HG02884 (cell line): ENCODE data around the gene NOS1AP.

Experiments used
- ATAC-seq: cut with Tn5 transposase; IDR thresholded peaks from one replicate; pipeline ENCODE4 v1.9.1; 2021; ENCODE audit warnings: mild to moderate bottlenecking, moderate library complexity; ENCODE audit not compliant: unreplicated experiment

NOS1AP gene

DNA sequence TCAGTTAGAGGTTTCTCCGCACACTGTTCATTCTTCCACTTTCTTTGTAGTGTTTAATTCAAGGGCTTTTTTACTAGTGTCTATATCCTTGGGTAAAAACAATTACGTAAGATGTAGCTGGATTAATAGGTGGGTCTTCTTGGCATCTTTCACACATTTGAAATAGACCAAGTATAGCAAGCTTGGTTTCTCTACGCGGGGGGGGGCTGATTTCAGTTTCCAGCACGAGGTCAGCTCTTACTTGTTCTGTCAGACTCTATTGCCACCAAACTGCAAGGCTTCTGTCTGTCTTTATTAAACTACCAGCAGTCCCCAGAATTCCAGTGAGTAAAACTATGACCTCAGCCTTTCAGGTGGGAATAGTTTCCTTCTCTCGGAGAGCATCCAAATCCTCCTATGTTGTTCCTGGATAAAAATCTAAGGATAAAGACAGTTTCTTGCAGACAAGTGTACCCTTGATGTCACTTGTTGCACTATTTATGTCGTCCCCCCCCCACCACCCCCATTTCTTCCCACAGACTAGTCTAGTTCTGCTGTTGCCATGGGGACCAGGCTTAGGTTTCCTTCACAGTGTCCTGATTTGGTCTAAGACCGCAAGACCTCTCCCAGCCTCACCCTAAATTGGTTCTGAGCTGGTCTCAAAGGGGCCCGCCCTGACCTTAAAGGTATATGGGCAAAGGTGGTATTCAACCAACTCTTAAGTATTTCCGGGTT, 290.2 kb downstream of the NOS1AP start:
- no peak for ATAC-seq

DNA sequence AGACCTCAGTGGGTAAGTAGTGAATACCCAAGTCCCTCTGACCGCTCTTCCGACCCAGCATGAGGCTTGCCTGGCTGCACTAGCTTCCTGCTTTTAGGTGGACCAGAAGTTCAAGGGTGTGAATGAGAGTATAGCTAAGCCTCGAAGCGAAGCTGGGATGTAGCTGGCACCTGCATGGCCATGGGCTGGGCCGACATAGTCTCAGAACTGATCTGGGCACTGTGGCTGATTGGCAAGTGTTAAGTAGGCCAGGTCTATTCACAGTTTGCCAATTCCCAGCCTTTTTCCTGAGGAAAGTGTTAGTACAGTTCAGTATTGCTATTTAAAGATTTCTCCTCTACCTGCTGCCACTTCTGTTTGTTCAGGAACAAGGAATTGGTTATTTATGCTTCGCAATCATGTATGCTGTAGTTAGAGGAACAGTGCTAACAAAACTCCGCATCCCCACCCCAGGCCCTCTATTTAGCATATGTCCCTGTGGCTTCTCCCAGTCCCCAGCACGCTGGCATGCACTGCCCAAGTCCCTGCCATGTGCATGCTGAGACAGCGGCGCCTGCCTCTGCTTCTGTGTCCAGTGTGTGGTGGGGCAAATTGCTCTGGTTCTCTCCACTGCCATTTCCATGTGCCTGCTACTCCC, 290.9 kb downstream of the NOS1AP start:
- ATAC-seq, result no peak

DNA sequence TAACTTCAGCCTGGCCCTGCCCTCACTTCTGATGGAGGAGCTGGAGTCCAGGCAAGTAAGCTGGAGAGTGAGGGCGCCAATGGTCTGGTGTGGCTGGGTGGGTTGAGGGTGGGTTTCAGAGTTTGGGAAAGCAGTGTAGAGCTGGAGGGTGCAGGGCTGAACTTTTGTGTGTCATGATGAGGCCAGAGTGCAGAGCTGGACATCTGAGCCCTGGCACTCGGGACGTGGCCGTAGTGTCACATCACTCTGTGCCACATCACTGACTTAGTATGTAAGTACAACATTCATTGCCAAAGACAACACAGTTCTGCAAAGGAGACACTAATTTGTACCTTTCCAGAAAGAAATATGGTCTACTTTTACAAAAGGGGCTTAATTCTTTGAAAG, 291.4 kb downstream of the NOS1AP start:
- no peak for ATAC-seq

DNA sequence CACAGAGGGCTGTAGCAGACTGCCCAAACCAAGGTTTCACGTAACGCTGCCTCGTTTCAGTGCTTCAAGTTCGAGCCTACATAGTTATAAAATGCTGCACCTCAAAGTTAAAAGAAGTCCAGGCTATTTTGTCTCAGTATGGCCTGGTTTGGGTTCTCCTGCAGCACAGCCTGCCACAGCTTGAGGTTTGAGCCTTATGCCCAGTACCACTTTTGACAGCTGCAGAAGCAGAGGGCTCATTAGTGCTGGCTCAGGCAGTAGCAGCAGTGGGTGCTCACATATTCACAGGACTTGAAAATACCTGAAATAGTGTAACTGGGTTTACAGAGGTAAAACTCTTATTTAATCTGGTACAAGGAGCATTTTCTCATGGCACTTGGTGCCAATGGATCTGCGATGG, 291.9 kb downstream of the NOS1AP start:
- peak; percentile 32 for ATAC-seq

DNA sequence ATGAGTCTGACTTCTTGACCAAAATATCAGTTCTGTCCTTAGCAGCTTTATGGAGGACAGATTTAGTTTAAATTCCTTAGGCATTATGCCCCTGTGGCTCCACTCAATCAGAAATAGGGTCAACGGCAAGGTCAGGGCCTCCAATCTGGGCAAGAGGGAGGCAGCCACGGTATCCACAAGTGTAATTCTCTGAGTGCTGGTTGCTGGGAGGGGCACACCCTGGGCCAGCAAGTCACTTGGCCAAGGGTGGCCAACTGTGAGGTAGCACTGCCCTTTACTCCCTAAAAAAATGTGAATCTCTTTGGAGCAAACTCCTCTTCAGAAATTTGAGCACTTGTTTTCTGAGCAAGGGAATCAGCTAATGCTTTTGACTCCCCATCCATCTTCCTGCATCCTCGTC, 294.3 kb downstream of the NOS1AP start:
- no peak for ATAC-seq

DNA sequence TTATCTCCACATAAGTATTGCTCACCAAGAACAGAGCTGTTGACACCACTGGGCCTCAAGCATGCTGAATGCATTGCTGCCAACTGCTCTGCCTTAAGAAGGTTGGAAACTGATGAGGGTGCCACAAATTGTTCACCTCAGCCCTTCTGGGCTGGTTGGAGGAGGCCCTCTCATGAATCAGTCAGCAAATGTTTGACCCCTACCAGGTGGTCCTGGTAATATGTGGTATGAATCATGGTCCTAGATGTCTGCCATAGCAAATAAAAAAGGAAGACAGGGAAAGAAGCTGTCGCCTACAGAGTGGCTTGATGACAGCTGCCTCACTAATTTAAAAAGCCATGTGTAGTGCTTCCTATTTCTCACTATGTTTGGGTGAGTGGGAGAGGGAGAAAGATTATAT, 295.0 kb downstream of the NOS1AP start:
- no peak for ATAC-seq

DNA sequence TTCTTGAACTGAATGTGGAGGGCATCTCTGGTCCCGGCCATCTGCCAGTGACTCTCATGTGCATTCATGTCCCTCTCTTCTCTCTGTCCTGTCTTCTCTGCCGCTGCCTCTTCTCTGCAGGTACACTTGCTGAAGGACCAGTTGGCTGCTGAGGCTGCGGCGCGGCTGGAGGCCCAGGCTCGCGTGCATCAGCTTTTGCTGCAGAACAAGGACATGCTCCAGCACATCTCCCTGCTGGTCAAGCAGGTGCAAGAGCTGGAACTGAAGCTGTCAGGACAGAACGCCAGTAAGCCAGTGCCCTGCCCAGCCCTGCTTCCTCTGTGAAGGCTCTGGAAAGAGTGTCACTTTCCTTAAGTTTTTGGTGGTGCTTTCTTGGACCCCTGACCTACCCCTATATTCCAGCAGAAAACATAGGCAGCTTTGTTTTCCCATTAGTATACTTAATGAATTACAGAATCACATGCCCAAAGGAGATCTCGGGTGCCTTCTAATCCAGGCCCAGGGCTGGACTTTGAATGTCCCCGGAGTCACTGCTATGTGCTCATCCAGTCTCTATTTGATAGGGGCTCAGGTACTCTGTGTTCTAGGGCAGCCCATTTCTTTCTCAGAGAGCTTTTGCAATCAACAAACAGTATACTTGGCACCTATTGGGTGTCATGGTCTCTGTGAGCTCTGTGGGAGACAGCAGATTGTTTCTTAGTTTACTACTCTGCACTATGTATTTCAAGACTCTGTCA, 296.0 kb downstream of the NOS1AP start:
- ATAC-seq, result no peak

DNA sequence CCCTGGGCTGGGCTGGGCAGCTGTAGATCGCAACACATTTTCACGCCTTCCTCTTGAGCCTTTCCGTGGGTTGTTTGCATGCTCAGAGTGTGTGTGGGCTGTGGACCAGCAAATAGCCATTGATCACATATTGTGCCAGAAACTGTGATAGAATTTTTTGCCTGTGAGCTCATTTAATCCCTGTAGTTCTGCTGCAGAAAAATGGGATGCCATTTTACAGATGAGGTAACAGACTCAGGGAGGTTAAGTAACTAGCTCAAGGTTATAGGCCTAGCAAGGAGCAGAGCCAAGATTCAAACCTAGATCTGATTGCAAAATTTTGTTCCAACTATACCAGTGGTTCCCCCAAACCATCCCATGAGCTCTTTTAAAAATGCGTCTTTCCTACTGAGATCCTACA, 296.7 kb downstream of the NOS1AP start:
- ATAC-seq, result no peak

DNA sequence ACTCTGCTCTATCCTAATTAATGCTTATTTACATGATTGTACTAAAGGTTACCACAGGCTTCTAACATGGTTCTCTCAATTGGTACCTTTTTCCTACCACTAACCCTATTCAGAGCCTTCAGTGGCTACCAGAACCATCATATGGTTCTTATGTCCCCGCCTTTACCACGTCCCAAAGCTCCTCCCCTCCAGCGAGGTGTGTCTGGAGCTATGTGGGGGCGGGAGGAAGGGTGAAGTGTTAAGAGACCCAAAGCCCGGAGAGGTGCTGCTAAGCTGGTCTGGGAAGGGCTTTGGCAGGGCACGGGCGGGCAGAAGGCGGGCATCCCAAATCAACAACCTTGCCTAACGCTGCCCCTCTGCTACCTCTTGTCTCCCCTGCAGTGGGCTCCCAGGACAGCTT, 297.2 kb downstream of the NOS1AP start:
- no peak for ATAC-seq

DNA sequence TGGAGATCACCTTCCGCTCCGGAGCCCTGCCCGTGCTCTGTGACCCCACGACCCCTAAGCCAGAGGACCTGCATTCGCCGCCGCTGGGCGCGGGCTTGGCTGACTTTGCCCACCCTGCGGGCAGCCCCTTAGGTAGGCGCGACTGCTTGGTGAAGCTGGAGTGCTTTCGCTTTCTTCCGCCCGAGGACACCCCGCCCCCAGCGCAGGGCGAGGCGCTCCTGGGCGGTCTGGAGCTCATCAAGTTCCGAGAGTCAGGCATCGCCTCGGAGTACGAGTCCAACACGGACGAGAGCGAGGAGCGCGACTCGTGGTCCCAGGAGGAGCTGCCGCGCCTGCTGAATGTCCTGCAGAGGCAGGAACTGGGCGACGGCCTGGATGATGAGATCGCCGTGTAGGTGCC, 297.6 kb downstream of the NOS1AP start:
- ATAC-seq, result no peak

DNA sequence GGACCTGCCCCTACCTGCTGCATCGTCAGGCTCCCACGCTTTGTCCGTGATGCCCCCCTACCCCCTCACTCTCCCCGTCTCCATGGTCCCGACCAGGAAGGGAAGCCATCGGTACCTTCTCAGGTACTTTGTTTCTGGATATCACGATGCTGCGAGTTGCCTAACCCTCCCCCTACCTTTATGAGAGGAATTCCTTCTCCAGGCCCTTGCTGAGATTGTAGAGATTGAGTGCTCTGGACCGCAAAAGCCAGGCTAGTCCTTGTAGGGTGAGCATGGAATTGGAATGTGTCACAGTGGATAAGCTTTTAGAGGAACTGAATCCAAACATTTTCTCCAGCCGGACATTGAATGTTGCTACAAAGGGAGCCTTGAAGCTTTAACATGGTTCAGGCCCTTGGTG, 298.3 kb downstream of the NOS1AP start:
- ATAC-seq, result no peak

DNA sequence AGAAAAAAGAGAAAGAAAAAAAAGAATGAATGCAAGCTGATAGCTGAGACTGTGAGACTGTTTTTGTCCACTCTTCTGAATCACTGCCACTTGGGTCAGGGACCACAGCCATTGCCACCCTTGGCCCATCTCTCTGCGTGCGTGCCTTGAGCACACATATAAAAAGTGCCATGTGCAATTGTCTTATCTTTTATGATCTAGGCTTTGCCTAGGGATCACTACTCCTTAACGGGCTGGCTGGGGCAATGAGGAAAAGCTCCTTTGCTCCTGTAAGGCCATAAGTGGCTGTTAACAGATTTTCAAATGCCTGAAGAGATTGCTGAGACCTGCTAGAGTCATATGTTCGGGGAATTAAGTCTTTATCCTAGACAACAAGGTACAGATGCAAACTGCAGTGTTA, 299.0 kb downstream of the NOS1AP start:
- no peak for ATAC-seq

DNA sequence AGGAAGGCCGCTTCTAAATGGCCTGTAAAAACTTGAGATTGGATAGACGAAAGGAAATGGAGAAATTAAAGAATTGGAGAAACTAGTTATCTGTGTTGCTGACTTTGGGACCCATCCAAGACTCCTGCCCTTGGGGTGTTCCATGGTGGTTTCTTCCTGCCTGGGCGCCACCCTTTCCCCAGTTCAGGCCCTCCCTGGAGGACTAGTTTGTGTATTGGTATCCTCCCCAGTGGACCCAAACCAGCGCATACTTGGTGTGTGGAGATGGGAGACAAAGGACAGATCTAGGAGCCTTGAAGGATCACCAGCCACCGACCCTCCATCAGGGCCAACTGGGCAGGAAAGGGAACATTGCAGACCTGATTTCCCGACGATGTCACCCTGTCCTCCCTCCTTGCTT, 300.1 kb downstream of the NOS1AP start:
- no peak for ATAC-seq

DNA sequence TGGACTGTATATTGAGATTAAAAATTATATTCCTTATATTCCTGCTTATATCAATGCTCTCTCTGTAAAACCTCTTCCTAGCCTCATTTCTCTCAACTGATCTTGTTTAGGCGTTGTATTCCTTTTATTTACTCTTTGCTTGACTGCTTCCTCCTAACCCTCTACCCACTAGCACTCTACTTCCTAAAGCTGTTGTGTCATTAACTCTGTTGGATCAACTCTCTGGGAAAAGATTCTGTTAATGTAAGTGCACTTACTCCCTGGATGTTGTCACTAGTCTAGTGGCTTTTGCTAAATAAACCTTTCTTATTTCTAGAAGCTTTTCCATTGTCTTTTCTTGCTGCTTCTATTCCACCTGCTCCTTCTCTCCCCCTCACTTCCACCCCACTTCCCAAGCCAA, 300.7 kb downstream of the NOS1AP start:
- ATAC-seq, result no peak

DNA sequence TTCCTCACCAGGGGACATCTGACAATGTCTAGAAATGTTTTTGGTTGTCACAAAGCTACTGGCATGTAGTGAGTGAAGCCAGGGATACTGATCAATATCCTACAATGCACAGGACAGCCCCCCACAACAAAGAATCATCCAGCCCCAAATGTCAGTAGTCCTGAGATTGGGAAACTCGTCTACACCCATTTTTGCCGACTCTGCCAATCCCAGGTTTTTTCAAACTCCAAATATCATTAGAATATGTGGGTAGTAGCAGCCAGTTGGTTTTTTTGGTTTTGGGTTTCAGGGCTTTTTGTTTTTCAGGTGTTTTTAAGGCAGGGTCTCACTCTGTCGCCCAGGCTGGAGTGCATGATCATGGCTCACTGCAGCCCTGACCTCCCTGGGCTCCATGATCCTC, 301.2 kb downstream of the NOS1AP start:
- ATAC-seq, result no peak

DNA sequence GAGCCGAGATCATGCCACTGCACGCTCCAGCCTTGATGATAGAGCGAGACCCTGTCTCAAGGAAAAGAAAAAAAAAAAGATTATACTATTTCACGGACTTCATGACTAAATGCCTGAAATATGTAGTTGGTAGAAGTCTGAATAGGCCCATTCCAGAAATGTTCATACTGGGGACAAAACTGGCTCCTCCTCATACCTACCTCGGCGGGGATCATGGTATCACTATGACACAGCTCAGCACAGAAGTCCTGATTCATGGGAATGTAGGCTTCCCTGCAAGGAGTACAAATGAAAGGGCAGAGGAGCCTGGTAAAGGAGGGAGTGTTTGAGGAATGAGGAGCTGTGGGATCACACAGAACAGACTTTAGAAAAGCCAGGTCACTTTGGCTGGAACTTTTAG, 302.1 kb downstream of the NOS1AP start:
- no peak for ATAC-seq

DNA sequence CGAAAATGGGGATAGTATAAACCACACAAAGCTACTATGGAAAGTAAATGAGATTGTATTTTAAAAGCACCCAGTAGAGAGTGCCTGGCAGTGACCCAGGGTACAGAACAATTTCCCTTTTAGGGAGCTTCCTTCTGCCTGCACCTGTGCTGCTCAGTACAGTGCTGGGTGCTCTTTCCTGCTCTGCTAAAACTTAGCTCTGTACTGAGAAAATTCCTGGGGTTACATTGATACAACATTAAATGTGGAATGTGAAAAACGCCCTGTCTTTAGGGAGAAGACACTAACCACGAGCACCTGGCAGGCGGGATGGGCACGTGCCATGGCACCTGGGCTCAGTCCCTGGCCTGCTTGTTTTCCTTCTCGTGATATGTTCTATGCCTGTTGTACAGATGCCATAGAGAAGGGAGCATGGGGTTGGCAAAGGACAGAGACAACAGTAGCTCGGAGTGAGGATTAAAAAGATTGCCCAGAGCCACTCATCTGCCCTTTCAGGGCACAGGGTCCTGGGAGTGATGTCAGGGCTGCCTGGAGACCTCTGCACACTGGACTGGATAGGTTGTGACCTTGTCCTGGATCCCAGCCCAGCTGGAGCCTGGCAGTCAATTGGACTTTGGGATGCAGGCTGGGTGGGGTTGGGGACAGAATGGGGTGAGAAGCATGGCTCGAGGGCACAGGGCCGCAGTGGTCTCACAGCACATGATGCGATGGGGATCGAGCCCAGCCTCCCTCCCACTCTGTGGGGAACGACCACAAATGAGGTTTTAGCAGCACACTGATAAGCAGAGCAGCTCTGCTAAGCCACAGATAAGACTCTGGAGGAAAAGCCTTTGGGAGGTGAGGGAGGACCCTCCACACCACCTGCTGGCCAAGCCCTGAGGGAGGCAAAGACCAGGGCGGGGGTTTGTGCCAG, 302.9 kb downstream of the NOS1AP start:
- no peak for ATAC-seq

DNA sequence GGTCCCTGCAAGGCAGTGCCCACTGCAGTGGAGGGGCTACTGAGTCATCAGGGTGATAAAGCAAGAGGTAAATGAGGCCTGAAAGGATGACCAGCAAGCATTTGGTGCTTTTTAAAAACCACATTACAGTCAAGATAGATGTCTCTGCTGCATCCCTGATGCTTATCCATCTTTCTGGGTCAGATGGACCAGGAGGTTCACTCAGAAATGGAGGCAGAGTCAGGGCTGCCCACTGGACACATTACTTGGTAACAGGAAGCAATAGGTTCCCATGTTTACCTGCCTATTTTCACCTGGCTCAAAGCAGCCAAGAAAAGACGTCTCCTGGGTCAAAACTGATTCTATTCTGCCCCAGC, 303.6 kb downstream of the NOS1AP start:
- ATAC-seq, result no peak

DNA sequence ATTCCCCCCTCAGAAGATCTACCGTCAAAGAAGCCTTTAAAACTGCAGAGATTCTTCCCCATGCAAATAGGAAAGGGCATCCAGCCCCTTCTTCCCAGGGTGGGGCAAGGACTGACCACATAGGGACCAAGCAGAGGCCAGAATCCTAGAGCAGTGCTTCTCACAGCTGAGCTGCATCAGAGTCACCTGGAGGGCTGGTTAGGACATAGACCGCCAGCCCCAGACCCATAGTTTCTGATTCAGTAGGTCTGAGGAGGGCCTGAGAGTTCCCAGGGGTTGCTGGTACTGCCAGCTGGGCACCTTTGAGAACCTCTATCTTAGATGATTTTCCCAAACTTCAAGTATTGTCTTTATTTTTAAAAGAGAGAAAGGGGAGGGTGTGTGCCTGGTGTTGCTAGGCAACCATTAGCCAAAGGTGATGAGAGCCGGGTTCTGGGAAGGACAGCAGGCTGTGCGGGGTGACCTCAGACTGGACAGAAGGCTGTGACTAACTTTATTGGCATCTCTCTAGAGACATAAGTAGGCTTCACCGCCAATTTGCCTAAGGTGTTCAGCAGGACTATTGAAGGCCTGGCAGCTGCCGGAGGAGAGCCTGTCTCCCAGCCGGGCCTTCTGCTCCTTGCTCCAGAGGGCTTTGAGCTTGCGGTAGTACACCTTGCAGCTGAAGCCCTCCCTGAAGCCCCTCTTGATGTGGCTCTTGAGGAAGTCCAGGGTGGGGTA, 304.2 kb downstream of the NOS1AP start:
- no peak for ATAC-seq

DNA sequence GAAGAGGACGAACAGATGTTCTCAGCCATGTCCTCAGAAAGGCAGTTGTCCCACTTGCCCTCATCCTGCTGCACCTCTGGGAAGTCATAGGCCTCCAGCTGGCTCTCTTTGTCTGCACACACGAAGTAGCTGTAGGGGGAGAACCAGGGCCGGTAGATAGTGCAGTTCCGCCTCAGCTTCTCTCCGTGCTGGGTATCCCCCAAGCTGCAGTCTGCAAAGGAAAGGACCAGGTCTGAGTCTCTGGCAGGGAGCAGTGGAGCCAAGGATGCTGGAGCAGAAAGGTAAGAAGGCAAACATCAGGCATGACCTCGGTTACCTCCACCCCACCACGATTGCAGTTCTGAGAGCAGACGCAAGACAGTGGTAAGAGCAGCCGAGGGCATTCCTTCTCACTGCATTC, 304.9 kb downstream of the NOS1AP start:
- no peak for ATAC-seq

DNA sequence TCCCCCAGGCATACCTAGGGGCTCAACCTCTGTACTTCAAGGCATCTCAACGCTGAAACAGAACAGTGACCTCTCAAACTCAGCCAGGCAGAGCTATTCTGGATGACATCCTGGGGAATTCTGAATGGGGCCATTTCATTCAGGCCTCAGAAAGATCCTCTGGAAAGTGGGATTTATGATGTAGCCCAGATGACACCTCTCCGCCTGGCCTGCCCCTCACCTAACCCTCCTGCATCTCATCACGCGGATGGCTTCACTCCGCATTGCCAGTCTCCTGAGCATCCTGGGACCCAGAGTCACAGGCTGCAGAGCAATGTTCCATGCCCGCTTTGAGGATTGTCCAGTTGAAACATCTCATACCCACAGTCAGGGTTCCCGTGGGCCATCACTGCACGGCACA, 306.0 kb downstream of the NOS1AP start:
- no peak for ATAC-seq
